CD4-positive, alpha-beta memory T cell (primary cell): Measurements from ENCODE around the gene PILRB. TPM values are rescaled to one million over a fixed set of nuclear protein-coding genes. Genes with fewer than 3 reads are reported as not detected.

ENCODE experiments used
- CTCF ChIA-PET: fragments of 350-600 bp; sonication (Branson Sonifier 250); formaldehyde crosslinking; loops from one replicate; lab custom pipeline; 2021; ENCODE audit warnings: inconsistent platforms; ENCODE audit not compliant: partially characterized antibody; lab: Charles Lee
- POLR2A ChIA-PET: fragments of 350-600 bp; sonication (Branson Sonifier 250); formaldehyde crosslinking; loops from one replicate; lab custom pipeline; 2021; ENCODE audit not compliant: partially characterized antibody; lab: Charles Lee
- DNase-seq, 5 donors: peaks; one replicate each; pipeline versions ENCODE4 v3.0.0 to v3.0.0-alpha.2; 2020 to 2022; ENCODE audit warnings: mixed read lengths in 1 of 5
- H3K27ac ChIP-seq: one replicate; pipeline ENCODE4 v1.7.0; 2013; ENCODE audit warnings: low read depth, low read length
- H3K27me3 ChIP-seq: 2 replicates; pipeline ENCODE4 v1.7.0; 2013; ENCODE audit warnings: mild to moderate bottlenecking, low read length, moderate library complexity; ENCODE audit not compliant: insufficient read depth
- H3K36me3 ChIP-seq: 2 replicates; pipeline ENCODE4 v1.7.0; 2013; ENCODE audit warnings: mild to moderate bottlenecking, low read length, moderate library complexity; ENCODE audit not compliant: insufficient read depth
- H3K4me1 ChIP-seq: 2 replicates; pipeline ENCODE4 v1.7.0; 2013; ENCODE audit warnings: mild to moderate bottlenecking, low read length, moderate library complexity; ENCODE audit not compliant: insufficient read depth
- H3K4me3 ChIP-seq, 2 donors: one replicate each; pipeline ENCODE4 v1.7.0; 2013; ENCODE audit warnings: low read length in 2 of 2, mild to moderate bottlenecking in 1 of 2
- H3K9me3 ChIP-seq, 2 donors: one replicate each; pipeline ENCODE4 v1.7.0; 2013; ENCODE audit warnings: low read length in 2 of 2, control low read depth in 1 of 2; ENCODE audit not compliant: control insufficient read depth in 1 of 2
- H3K27ac Mint-ChIP-seq, 7 donors: one replicate each; pipeline ENCODE4 v1.8.0; 2020 to 2021; ENCODE audit warnings: mixed read lengths in 7 of 7, mild to moderate bottlenecking in 6 of 7, inconsistent platforms in 3 of 7, moderate library complexity in 3 of 7
- H3K27me3 Mint-ChIP-seq, 2 donors: one replicate each; pipeline ENCODE4 v1.8.0; 2020 to 2021; ENCODE audit warnings: mixed read lengths in 2 of 2
- H3K36me3 Mint-ChIP-seq, 2 donors: one replicate each; pipeline ENCODE4 v1.8.0; 2020 to 2021; ENCODE audit warnings: mixed read lengths in 2 of 2, inconsistent platforms in 1 of 2, mild to moderate bottlenecking in 1 of 2
- H3K4me1 Mint-ChIP-seq, 4 donors: one replicate each; pipeline ENCODE4 v1.8.0; 2020 to 2021; ENCODE audit warnings: mixed read lengths in 4 of 4, mild to moderate bottlenecking in 1 of 4
- H3K4me3 Mint-ChIP-seq, 8 donors: one replicate each; pipeline ENCODE4 v1.8.0; 2020 to 2021; ENCODE audit warnings: mixed read lengths in 8 of 8, mild to moderate bottlenecking in 7 of 8, moderate library complexity in 6 of 8, inconsistent platforms in 3 of 8
- H3K9me3 Mint-ChIP-seq, 8 donors: one replicate each; pipeline ENCODE4 v1.8.0; 2020 to 2021; ENCODE audit warnings: mixed read lengths in 8 of 8, mild to moderate bottlenecking in 5 of 8, inconsistent platforms in 3 of 8, moderate library complexity in 1 of 8
- intact Hi-C: fragments of 100-400 bp; cut with micrococcal nuclease; formaldehyde crosslinking; loops from one replicate; pipeline ENCODE4 v1.15.1; 2023
- polyA plus RNA-seq, 2 donors: library from polyadenylated mRNA; unstranded; fragments of 300-500 nt; fragmentation: Illumina TruSeq; gene quantifications; one replicate each; pipeline ENCODE4 v1.2.3, GENCODE V29; 2021
- total RNA-seq, 2 experiments: library from RNA; stranded (reverse); gene quantifications; one replicate each; pipeline ENCODE4 v1.2.3, GENCODE V29; 2021

Gene PILRB
- total and polyA plus RNA-seq, 4 experiments from 2014 or later, result 1.1 to 117 (median 54.7) TPM

DNA sequence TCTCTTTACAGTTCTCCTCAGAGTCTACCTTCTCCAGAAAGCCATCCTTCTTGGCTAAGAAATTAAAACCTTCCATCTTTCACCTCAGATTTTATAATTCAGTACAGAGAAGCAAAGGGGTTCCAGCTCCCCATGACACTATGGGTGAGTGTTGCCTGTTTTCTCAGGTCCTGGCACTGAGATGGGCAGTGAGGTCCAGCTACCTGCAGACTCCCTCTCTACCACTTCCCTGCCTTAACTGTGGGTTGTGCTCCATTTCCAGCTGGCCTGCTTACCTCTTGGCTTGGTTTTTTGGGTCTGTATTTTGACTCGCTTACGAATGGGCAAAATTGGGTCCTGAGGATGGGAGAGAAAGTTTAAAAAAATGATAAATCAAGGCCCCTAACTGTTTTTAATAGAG, 44.3 kb downstream of the PILRB start:
- Histone ChIP-seq H3K4me3 (no peak overlapping the region), H3K36me3 (no peaks in the 10 kb centered on the region), H3K27me3 (no peaks in the 10 kb centered on the region), H3K27ac (no peak overlapping the region), H3K9me3 (no peaks in the 10 kb centered on the region), H3K4me1 (peaks cover 11% of the 10 kb centered on the region)
- Mint-ChIP-seq H3K9me3 (no peaks in the 10 kb centered on the region), H3K4me1 (peaks cover under 1 to 12% (median 9%) of the 10 kb centered on the region in 4 donors), H3K36me3 (peaks cover 0 to 10% of the 10 kb centered on the region in 2 donors), H3K4me3 (no peak overlapping the region), H3K27ac (peak overlapping the region in 1 of 7 donors; percentile 9), H3K27me3 (no peaks in the 10 kb centered on the region)
- intact Hi-C loops, result no loop called here
- CTCF ChIA-PET, result interaction anchor here (1.1 kb wide), 1 partner anchor 167 kb away, joined by 4 read pairs; no protein-coding TSS in a partner anchor
- POLR2A ChIA-PET, result no interaction called here
- no peak for DNase-seq

GRCh38 chr7:100406767-100407166, 48.9 kb downstream of the PILRB start:
- H3K4me1 ChIP-seq, result peaks cover 4% of the 10 kb centered on the region
- no peaks in the 10 kb centered on the region for H3K27me3 Mint-ChIP-seq
- H3K4me1 Mint-ChIP-seq, result peaks cover 0 to 5% (median under 1%) of the 10 kb centered on the region in 4 donors
- ChIA-PET CTCF (interaction anchor here (0.5 to 2.3 kb wide), 17 partner anchors 7 to 1071 kb away, joined by 3 to 10 read pairs (median 3); partner anchors contain the start of genes CNPY4 and ZCWPW1), POLR2A (interaction anchor here (0.5 to 1.6 kb wide), 2 partner anchors 22 to 30 kb away, joined by 3 to 8 read pairs; partner anchors contain the start of genes PPP1R35 and ZCWPW1)
- no peaks in the 10 kb centered on the region for H3K9me3 Mint-ChIP-seq
- intact Hi-C loops, result loop anchor here (1.0 to 5.0 kb wide), 4 partner anchors 39 to 274 kb away; no protein-coding TSS in a partner anchor
- H3K9me3 ChIP-seq, result no peaks in the 10 kb centered on the region
- no peak overlapping the region for H3K27ac ChIP-seq
- no peak overlapping the region for H3K27ac Mint-ChIP-seq
- no peak for DNase-seq
- H3K4me3 Mint-ChIP-seq, result no peak overlapping the region
- no peaks in the 10 kb centered on the region for H3K27me3 ChIP-seq
- H3K36me3 ChIP-seq, result no peaks in the 10 kb centered on the region
- no peak overlapping the region for H3K4me3 ChIP-seq
- peaks cover 0 to 10% of the 10 kb centered on the region in 2 donors for H3K36me3 Mint-ChIP-seq

DNA sequence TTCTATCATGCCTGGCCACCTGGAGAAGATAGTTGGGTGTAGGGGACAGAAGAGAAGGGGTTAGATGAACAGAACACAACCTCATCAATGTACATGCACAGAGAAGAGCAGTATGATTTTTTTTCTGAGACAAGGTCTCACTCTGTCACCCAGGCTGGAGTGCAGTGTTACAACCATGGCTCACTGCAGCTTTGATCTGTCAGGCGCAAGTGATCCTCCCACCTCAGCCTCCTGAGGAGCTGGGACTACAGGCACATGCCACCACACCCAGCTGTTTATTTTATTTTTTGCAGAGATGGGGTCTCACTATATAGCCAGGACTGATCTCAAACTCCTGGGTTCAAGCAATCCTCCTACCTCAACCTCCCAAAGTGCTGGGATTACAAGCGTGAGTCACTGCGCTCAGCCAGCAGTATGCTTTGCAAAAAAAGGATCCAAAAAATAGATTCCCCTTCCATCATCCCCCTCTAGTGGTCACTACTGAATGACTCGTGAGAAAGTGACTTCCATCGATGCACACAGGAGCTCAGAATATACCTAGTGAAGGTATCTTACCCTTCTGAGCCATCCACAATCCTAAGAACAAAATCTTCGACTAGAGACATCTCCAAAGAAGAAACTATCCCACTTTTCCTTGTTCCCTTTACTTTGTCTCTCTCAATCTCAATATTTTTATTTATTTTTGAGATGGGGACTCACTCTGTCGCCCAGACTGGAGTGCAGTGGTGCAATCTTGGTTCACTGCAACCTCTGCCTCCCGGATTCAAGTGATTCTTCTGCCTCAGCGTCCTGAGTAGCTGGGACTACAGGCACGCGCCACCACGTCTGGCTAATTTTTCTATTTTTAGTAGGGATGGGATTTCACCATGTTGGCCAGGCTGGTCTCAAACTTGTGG, 49.6 kb downstream of the PILRB start:
- CTCF ChIA-PET, result interaction anchor here (0.5 to 2.3 kb wide), 29 partner anchors 8 to 494 kb away, joined by 3 to 10 read pairs (median 3); partner anchors contain the start of genes CNPY4 and ZCWPW1
- H3K27ac ChIP-seq, result no peak overlapping the region
- Mint-ChIP-seq H3K36me3 (peaks cover 0 to 6% of the 10 kb centered on the region in 2 donors), H3K9me3 (no peaks in the 10 kb centered on the region), H3K27me3 (no peaks in the 10 kb centered on the region), H3K4me1 (peaks cover 0 to 5% (median 2%) of the 10 kb centered on the region in 4 donors), H3K27ac (no peak overlapping the region), H3K4me3 (no peak overlapping the region)
- peak; percentile 57 to 63 (median 58) for DNase-seq
- H3K27me3 ChIP-seq, result no peaks in the 10 kb centered on the region
- no peaks in the 10 kb centered on the region for H3K9me3 ChIP-seq
- intact Hi-C loops, result loop anchor here (1.0 to 5.0 kb wide), 4 partner anchors 40 to 275 kb away; no protein-coding TSS in a partner anchor
- no peak overlapping the region for H3K4me3 ChIP-seq
- POLR2A ChIA-PET, result interaction anchor here (0.5 to 1.6 kb wide), 4 partner anchors 21 to 906 kb away, joined by 3 to 8 read pairs (median 4); partner anchors contain the start of genes PPP1R35 and ZCWPW1
- peaks cover 4% of the 10 kb centered on the region for H3K4me1 ChIP-seq
- H3K36me3 ChIP-seq, result no peaks in the 10 kb centered on the region

DNA sequence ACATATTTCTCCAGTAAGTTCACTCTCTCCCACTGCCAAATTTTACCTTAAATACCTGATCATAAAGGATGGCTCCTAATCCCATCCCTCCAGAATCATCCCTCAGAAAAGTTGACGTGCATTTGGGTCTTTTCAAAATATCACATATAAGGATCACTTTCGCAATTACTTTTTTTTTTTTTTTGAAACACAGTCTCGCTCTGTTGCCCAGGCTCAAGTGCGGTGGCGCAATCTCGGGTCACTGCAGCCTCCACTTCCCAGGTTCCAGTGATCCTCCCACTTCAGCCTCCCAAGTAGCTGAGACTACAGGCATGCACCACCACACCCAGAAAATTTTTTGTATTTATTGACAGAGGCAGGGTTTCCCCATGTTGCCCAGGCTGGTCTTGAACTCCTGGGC, 53.2 kb downstream of the PILRB start:
- no peak overlapping the region for H3K4me3 ChIP-seq
- intact Hi-C loops, result no loop called here
- no peak overlapping the region for H3K27ac ChIP-seq
- H3K27me3 Mint-ChIP-seq, result no peaks in the 10 kb centered on the region
- no peaks in the 10 kb centered on the region for H3K9me3 Mint-ChIP-seq
- DNase-seq, result no peak
- H3K4me3 Mint-ChIP-seq, result no peak overlapping the region
- POLR2A ChIA-PET, result no interaction called here
- H3K4me1 Mint-ChIP-seq, result peaks cover 0 to 5% (median 2%) of the 10 kb centered on the region in 4 donors
- H3K27ac Mint-ChIP-seq, result no peak overlapping the region
- H3K36me3 Mint-ChIP-seq, result peaks cover 0 to 6% of the 10 kb centered on the region in 2 donors
- H3K27me3 ChIP-seq, result no peaks in the 10 kb centered on the region
- H3K4me1 ChIP-seq, result peaks cover 4% of the 10 kb centered on the region
- no peaks in the 10 kb centered on the region for H3K36me3 ChIP-seq
- CTCF ChIA-PET, result no interaction called here
- H3K9me3 ChIP-seq, result no peaks in the 10 kb centered on the region

- ChIA-PET POLR2A (interaction anchor here (1.5 kb wide), 1 partner anchor 15 kb away, joined by 3 read pairs; no protein-coding TSS in a partner anchor), CTCF (interaction anchor here (1.4 kb wide), 1 partner anchor 37 kb away, joined by 3 read pairs; no protein-coding TSS in a partner anchor)
- peak overlapping the region in 1 of 7 donors; percentile 5 for H3K27ac Mint-ChIP-seq
Observed at GRCh38 chr7:100413346-100413745, 55.4 kb downstream of the PILRB start.

GRCh38 chr7:100413889-100414288, 56.0 kb downstream of the PILRB start:
- no peak overlapping the region for H3K27ac ChIP-seq
- H3K9me3 ChIP-seq, result no peaks in the 10 kb centered on the region
- no peaks in the 10 kb centered on the region for H3K9me3 Mint-ChIP-seq

More at GRCh38 chr7:100413346-100413745, 55.4 kb downstream of the PILRB start:
- no peaks in the 10 kb centered on the region for H3K9me3 Mint-ChIP-seq
- peaks cover 0 to 6% of the 10 kb centered on the region in 2 donors for H3K36me3 Mint-ChIP-seq
- H3K4me3 ChIP-seq, result no peak overlapping the region
- H3K4me1 ChIP-seq, result no peaks in the 10 kb centered on the region
- no peaks in the 10 kb centered on the region for H3K9me3 ChIP-seq
- peaks cover 0 to 1% (median 0%) of the 10 kb centered on the region in 4 donors for H3K4me1 Mint-ChIP-seq
- H3K36me3 ChIP-seq, result no peaks in the 10 kb centered on the region
- intact Hi-C loops, result no loop called here
- H3K27me3 Mint-ChIP-seq, result no peaks in the 10 kb centered on the region
- no peak for DNase-seq
- no peaks in the 10 kb centered on the region for H3K27me3 ChIP-seq
- no peak overlapping the region for H3K27ac ChIP-seq
- no peak overlapping the region for H3K4me3 Mint-ChIP-seq

More at GRCh38 chr7:100413889-100414288, 56.0 kb downstream of the PILRB start:
- no peaks in the 10 kb centered on the region for H3K27me3 Mint-ChIP-seq
- POLR2A ChIA-PET, result interaction anchor here (1.5 kb wide), 1 partner anchor 14 kb away, joined by 3 read pairs; no protein-coding TSS in a partner anchor
- Histone ChIP-seq H3K4me3 (no peak overlapping the region), H3K27me3 (no peaks in the 10 kb centered on the region), H3K36me3 (no peaks in the 10 kb centered on the region), H3K4me1 (no peaks in the 10 kb centered on the region)
- H3K36me3 Mint-ChIP-seq, result peaks cover 0 to 6% of the 10 kb centered on the region in 2 donors
- H3K27ac Mint-ChIP-seq, result no peak overlapping the region
- CTCF ChIA-PET, result interaction anchor here (1.4 kb wide), 1 partner anchor 36 kb away, joined by 3 read pairs; no protein-coding TSS in a partner anchor
- H3K4me3 Mint-ChIP-seq, result no peak overlapping the region
- no peak for DNase-seq
- H3K4me1 Mint-ChIP-seq, result peaks cover 0 to 1% (median 0%) of the 10 kb centered on the region in 4 donors
- intact Hi-C loops, result no loop called here
